GM12872 (cell line): Measurements from ENCODE around the gene NEDD8.

Experiments
- CTCF ChIP-seq: IDR thresholded peaks from 3 replicates; pipeline ENCODE4 v1.5.1; 2011; ENCODE audit warnings: low read depth, mild to moderate bottlenecking, low read length, moderate library complexity; ENCODE audit not compliant: insufficient read depth

Gene NEDD8

DNA sequence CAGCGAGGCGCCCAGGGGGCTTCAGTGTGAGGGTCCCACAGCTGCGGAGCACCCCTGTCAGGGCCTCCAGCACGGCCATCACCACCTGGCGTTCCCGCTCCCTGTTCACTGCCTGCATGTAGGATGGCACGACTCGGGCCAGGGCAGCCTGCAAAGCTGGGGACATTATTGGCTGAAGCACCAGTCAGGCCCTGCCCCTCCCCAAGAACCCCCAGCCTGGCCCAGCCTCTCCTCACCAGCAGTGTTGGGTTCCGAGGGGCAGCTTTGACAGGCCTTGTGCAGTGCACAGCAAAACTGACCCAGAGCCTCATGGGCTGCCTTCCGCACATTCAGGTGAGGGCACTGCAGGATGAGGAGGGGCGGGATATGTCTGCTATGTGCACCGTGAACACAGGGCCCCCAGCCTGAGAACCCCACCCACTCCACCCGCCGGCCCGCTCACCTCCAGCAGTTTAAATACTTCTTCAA, 49.1 kb downstream of the NEDD8 start:
- TF ChIP-seq CTCF: no peak

DNA sequence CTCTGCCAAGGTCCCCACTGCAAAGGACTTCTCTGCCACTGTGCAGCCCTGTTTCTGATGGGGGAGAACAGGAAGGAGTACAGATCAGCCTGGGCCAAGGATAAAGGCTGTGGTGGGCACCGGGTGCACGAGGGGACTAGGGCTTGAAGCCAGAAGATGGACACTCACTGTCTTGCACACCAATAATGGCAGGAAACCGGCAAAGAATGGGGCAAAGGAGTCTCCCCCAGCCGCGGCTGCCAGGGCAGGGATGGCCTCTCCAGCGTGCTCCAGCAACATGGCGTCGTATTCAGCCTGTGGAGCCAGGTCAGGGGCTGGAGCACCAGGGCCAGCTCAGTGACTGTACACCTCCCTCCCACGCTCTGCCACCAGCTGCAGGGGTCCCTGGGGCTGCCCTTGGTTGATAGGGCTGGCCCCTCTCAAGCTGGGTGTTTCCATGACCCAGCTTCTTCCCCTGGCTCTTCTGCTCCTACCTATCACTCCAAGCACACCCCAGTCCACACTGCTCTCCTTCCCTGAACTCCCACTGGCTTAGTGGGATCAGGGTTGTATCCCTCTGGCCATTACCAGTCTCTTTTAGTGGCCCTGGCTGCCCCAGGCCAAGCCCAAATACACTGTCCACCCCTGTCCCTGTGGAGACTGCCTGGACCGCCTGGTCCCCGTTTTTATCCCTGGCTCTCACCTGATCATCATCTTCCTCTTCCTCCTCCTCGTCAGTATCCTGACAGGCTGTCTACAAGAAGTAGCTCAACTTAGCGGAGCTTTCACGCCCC, 49.9 kb downstream of the NEDD8 start:
- TF ChIP-seq CTCF: no peak

GRCh38 chr14:24181371-24182077, 50.6 kb downstream of the NEDD8 start:
- TF ChIP-seq CTCF: no peak

DNA sequence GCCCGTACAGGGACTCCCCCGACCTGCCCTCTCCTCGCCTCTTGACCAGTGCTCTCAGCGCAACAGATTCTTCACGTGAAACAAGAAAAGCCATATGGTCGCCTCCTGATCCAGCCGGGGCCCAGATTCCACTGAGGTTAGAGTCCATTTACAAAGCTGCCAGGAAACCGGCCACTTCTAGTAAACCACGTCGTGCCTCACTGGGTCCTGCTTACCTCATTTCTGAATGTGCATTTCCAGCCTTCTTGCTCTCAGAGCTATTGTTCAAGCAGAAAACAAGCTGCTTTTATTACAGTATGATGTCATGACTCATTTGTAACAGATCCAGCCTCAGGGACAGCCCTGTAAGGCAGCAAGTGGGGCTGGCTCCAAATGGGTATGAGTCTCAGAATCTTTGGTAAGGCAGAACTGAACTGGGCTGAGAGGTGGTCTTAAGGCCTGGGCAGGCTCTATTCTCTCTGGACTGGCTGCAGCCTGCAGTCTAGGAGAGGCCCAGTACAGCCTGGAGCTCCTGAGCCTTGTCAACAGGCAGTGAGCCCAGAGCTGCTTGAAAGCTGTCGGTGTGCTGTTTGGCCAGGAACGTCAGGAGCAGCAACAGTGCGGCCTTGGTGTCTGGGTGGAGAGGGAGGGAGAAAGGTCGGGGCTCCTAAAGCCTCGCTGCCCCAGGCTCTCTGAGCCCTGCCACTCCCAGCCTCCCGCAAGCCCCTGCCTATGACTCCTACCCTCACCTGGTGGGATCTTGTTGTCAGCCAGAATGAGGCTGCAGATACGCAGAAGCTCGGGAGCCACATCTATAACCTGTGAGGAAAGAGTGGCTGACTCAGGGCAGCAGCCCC, 52.0 kb downstream of the NEDD8 start:
- no peak for TF ChIP-seq CTCF

- no peak for TF ChIP-seq CTCF
Observed at GRCh38 chr14:24179294-24179960, 52.7 kb downstream of the NEDD8 start.

DNA sequence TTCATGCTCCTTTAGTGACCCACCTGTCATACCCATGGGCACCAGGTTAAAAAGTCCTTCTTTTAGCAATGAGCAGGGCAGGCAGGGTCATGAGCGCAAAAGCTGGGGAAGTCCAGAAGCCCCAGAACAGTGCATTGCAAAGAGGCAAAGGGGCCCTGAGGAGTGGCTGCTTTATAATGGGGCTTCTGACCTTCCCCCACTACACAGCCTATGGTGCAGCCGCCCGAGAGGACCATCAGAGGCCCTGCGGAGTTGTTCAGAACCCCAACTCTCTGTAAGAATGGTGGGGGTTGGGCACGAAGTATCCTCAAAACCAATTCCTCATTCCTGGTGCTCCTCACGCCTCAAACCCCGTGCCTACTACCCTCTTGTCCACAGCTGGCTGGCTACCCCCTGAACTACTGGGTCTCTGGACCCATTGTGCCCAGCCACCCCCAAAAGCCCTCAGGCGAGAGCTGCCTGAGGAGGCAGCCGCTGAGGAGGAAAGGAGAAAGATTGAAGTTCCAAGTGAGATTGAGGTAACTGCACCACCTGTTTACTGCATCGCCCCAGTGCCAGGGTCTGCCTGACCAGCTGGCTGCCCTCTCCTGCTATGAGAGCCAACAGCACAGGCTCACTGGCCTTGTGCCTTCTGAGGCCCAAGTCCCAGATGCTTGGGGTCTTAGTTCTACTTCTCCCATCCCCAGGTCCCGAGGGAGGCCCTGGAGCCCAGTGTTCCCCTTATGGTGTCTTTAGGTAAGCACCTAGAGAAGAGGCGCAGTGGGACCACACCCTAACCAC, 53.6 kb downstream of the NEDD8 start:
- no peak for TF ChIP-seq CTCF
